Panc1 (cell line): ENCODE data around the gene SMPX. TPM values are rescaled to one million over a fixed set of nuclear protein-coding genes. Genes with fewer than 3 reads are reported as not detected.

Experiments used
- ATAC-seq: fragments of 200-7000 bp; cut with Tn5 transposase; 2 replicates; pipeline ENCODE4 v1.9.1; 2020; ENCODE audit warnings: mild to moderate bottlenecking, moderate library complexity
- BruUV-seq: library from RNA; stranded (reverse); fragments of 400-500 nt; replicated peaks from 2 replicates; lab custom pipeline; 2021; lab: Mats Ljungman, UMichigan
- CTCF ChIA-PET: fragments of 300-600 bp; sonication (Branson Sonifier 250); formaldehyde crosslinking; loops from one replicate; lab custom pipeline; 2022; ENCODE audit warnings: antibody characterized with exemption; lab: Charles Lee
- POLR2A ChIA-PET: fragments of 300-600 bp; sonication (Branson Sonifier 250); formaldehyde crosslinking; loops from one replicate; lab custom pipeline; 2022; ENCODE audit warnings: antibody characterized with exemption; lab: Charles Lee
- DNase-seq: peaks from one replicate; pipeline ENCODE4 v3.0.0-alpha.2; 2010; ENCODE audit warnings: low read depth, low spot score
- H3K27ac ChIP-seq: 2 replicates; pipeline ENCODE4 v1.5.1; 2011; ENCODE audit warnings: mild to moderate bottlenecking, low read length, inconsistent platforms
- H3K27me3 ChIP-seq: fragments of 200-500 bp; sonication (Bioruptor generic); 2 replicates; pipeline ENCODE4 v1.6.0; 2014; ENCODE audit warnings: low read length, inconsistent platforms; ENCODE audit not compliant: control insufficient read depth, insufficient read depth
- H3K36me3 ChIP-seq: fragments of 200-500 bp; sonication (Bioruptor generic); 2 replicates; pipeline ENCODE4 v1.5.1; 2014; ENCODE audit warnings: inconsistent platforms, mild to moderate bottlenecking, low read length, moderate library complexity; ENCODE audit not compliant: control insufficient read depth, insufficient read depth
- H3K4me1 ChIP-seq: 2 replicates; pipeline ENCODE4 v1.5.1; 2011; ENCODE audit warnings: inconsistent platforms, mild to moderate bottlenecking, low read length, moderate library complexity; ENCODE audit not compliant: control insufficient read depth, insufficient read depth
- H3K4me3 ChIP-seq, 2 experiments: 2 replicates each; pipeline ENCODE4 v1.5.1; 2011 to 2012; ENCODE audit warnings: low read depth in 2 of 2, low read length in 2 of 2, mild to moderate bottlenecking in 2 of 2, inconsistent platforms in 1 of 2, moderate library complexity in 1 of 2
- H3K9me3 ChIP-seq: fragments of 200-500 bp; sonication (Bioruptor generic); 2 replicates; pipeline ENCODE4 v1.5.1; 2014; ENCODE audit warnings: low read depth, mild to moderate bottlenecking, inconsistent platforms, low read length, moderate library complexity; ENCODE audit not compliant: control insufficient read depth, insufficient read depth
- POLR2AphosphoS5 ChIP-seq: IDR thresholded peaks from 2 replicates; pipeline ENCODE4 v1.6.1; 2012; ENCODE audit warnings: mild to moderate bottlenecking, low read depth, low read length, moderate library complexity
- SIN3A ChIP-seq: IDR thresholded peaks from 2 replicates; pipeline ENCODE4 v1.6.1; 2012; ENCODE audit warnings: low read depth, mild to moderate bottlenecking, low read length, moderate library complexity, borderline replicate concordance; ENCODE audit not compliant: insufficient read depth
- TCF7L2 ChIP-seq: IDR thresholded peaks from 2 replicates; pipeline ENCODE4 v1.6.1; 2011; ENCODE audit warnings: mild to moderate bottlenecking, low read depth, low read length, inconsistent platforms
- in situ Hi-C: cut with HindIII; loops from 2 replicates; pipeline ENCODE4 v1.10.0; 2016; ENCODE audit warnings: low sequenced_read_pairs, low pct_unique_long_range_greater_than_20kb
- intact Hi-C: fragments of 100-400 bp; cut with micrococcal nuclease; formaldehyde crosslinking; loops from one replicate; pipeline ENCODE4 v1.10.0; 2022; ENCODE audit not compliant: unreplicated experiment
- total RNA-seq: library from RNA; stranded (reverse); gene quantifications from one replicate; pipeline ENCODE4 v1.2.1, GENCODE V29; 2021; ENCODE audit not compliant: unreplicated experiment
- TF ChIP-seq, protein P1 (sequence below), 2 experiments: IDR thresholded peaks; 2 replicates each; pipeline ENCODE4 v1.6.1; 2011 to 2012; ENCODE audit warnings: low read depth in 2 of 2, control low read depth in 1 of 2, low read length in 1 of 2, mild to moderate bottlenecking in 1 of 2, moderate library complexity in 1 of 2; ENCODE audit not compliant: insufficient read depth in 1 of 2
- TF ChIP-seq, protein P2 (sequence below): fragments of 450-650 bp; IDR thresholded peaks from 2 replicates; pipeline ENCODE4 v1.5.1; 2017; ENCODE audit warnings: mild to moderate bottlenecking

The SMPX gene
- total RNA-seq, 1 experiment from 2014 or later: not detected

DNA sequence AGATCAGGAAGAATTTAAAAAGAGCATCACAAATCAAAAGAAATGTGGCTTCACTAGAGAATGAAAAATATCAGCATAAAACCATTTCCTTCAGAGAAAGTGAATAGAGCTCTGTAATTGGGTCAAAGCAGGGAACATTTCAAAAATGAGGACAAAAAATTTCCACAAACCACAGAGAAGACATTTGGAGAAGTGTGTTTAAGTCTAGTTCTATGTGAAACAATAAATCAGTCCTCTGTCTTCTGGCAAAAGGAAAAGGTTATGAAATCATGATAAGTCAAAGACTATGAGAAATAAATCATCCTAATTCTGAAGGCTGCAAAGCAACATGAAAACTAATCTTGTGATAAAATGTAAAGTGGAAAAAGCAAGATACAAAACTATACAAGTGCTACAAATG lies 27.9 kb downstream of the SMPX start:
- ChIA-PET POLR2A (no interaction called here), CTCF (no interaction called here)
- no peak overlapping the region for H3K4me3 ChIP-seq
- H3K4me1 ChIP-seq: no peaks in the 10 kb centered on the region
- in situ Hi-C loops: no loop called here
- intact Hi-C loops: no loop called here
- DNase-seq: no peak
- no peaks in the 10 kb centered on the region for H3K9me3 ChIP-seq
- no TSS peak for BruUV-seq
- no peak for TF ChIP-seq POLR2AphosphoS5
- no peak for TF ChIP-seq TCF7L2
- no peak for TF ChIP-seq SIN3A
- TF ChIP-seq, protein P1, sequence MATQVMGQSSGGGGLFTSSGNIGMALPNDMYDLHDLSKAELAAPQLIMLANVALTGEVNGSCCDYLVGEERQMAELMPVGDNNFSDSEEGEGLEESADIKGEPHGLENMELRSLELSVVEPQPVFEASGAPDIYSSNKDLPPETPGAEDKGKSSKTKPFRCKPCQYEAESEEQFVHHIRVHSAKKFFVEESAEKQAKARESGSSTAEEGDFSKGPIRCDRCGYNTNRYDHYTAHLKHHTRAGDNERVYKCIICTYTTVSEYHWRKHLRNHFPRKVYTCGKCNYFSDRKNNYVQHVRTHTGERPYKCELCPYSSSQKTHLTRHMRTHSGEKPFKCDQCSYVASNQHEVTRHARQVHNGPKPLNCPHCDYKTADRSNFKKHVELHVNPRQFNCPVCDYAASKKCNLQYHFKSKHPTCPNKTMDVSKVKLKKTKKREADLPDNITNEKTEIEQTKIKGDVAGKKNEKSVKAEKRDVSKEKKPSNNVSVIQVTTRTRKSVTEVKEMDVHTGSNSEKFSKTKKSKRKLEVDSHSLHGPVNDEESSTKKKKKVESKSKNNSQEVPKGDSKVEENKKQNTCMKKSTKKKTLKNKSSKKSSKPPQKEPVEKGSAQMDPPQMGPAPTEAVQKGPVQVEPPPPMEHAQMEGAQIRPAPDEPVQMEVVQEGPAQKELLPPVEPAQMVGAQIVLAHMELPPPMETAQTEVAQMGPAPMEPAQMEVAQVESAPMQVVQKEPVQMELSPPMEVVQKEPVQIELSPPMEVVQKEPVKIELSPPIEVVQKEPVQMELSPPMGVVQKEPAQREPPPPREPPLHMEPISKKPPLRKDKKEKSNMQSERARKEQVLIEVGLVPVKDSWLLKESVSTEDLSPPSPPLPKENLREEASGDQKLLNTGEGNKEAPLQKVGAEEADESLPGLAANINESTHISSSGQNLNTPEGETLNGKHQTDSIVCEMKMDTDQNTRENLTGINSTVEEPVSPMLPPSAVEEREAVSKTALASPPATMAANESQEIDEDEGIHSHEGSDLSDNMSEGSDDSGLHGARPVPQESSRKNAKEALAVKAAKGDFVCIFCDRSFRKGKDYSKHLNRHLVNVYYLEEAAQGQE (IDR thresholded peaks at IDR 0.05; ENCODE audit: insufficient read depth in 1 of 2, low read depth in 2 of 2, low read length in 1 of 2): no peak
- TF ChIP-seq, protein P2, sequence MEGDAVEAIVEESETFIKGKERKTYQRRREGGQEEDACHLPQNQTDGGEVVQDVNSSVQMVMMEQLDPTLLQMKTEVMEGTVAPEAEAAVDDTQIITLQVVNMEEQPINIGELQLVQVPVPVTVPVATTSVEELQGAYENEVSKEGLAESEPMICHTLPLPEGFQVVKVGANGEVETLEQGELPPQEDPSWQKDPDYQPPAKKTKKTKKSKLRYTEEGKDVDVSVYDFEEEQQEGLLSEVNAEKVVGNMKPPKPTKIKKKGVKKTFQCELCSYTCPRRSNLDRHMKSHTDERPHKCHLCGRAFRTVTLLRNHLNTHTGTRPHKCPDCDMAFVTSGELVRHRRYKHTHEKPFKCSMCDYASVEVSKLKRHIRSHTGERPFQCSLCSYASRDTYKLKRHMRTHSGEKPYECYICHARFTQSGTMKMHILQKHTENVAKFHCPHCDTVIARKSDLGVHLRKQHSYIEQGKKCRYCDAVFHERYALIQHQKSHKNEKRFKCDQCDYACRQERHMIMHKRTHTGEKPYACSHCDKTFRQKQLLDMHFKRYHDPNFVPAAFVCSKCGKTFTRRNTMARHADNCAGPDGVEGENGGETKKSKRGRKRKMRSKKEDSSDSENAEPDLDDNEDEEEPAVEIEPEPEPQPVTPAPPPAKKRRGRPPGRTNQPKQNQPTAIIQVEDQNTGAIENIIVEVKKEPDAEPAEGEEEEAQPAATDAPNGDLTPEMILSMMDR: no peak
- H3K27ac ChIP-seq: no peak overlapping the region
- no peaks in the 10 kb centered on the region for H3K27me3 ChIP-seq
- no peak for ATAC-seq
- no peaks in the 10 kb centered on the region for H3K36me3 ChIP-seq

DNA sequence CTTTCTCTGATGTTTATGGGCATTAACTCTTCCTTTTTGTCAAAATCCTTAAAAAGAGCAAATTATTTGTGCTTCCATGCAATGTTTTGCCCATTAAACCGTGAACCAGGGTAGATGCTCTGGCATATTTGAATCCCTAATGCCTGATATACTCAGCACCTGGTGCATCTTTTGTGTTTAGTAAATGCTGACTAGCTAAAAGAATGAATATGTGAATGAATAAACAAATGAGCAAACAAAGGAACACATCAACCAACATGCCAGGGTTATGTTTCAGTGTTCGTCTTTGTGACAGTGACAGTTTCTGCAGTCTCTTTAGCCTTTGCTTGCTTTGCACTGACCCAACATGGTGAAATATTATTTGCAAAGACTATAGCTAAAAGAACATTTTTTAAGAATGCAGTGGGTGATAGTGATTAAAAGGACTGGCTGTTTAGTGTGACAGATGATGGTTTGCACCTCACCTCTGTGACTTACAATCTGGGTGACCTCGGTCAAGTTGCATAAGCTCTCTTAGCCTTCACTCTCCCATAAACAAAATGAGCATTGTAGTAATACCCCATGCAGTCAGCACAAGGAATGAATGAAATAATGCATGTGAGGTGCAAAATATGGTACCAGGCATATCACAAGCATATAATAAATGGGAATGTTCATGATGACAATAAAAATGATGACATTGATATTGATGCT lies 29.5 kb downstream of the SMPX start:
- no peaks in the 10 kb centered on the region for H3K9me3 ChIP-seq
- H3K4me1 ChIP-seq: no peaks in the 10 kb centered on the region
- no TSS peak for BruUV-seq
- H3K27ac ChIP-seq: no peak overlapping the region
- no peak overlapping the region for H3K4me3 ChIP-seq
- CTCF ChIA-PET: no interaction called here
- H3K36me3 ChIP-seq: no peaks in the 10 kb centered on the region
- ATAC-seq: no peak
- no peak for DNase-seq
- intact Hi-C loops (loop anchor here (10.0 kb wide), 1 partner anchor 1204 kb away; no protein-coding TSS in a partner anchor), in situ Hi-C loops (no loop called here)
- H3K27me3 ChIP-seq: no peaks in the 10 kb centered on the region
- POLR2A ChIA-PET: no interaction called here
- TF ChIP-seq, protein P1 (IDR thresholded peaks at IDR 0.05; ENCODE audit: insufficient read depth in 1 of 2, low read depth in 2 of 2, low read length in 1 of 2): no peak
- TF ChIP-seq TCF7L2 (no peak), POLR2AphosphoS5 (no peak), SIN3A (no peak)
- TF ChIP-seq, protein P2: no peak
